GM19023 (cell line): ENCODE measurements around the gene MMRN2.
"Not testable (repeated sequence)": the region's sequence is repeated elsewhere in the genome, so short reads cannot be mapped to it uniquely, and the experiment has no call there.

ENCODE experiments used
- ATAC-seq: cut with Tn5 transposase; IDR thresholded peaks from one replicate; pipeline ENCODE4 v1.9.1; 2021; ENCODE audit warnings: mild to moderate bottlenecking, moderate library complexity; ENCODE audit not compliant: unreplicated experiment

The MMRN2 gene, protein sequence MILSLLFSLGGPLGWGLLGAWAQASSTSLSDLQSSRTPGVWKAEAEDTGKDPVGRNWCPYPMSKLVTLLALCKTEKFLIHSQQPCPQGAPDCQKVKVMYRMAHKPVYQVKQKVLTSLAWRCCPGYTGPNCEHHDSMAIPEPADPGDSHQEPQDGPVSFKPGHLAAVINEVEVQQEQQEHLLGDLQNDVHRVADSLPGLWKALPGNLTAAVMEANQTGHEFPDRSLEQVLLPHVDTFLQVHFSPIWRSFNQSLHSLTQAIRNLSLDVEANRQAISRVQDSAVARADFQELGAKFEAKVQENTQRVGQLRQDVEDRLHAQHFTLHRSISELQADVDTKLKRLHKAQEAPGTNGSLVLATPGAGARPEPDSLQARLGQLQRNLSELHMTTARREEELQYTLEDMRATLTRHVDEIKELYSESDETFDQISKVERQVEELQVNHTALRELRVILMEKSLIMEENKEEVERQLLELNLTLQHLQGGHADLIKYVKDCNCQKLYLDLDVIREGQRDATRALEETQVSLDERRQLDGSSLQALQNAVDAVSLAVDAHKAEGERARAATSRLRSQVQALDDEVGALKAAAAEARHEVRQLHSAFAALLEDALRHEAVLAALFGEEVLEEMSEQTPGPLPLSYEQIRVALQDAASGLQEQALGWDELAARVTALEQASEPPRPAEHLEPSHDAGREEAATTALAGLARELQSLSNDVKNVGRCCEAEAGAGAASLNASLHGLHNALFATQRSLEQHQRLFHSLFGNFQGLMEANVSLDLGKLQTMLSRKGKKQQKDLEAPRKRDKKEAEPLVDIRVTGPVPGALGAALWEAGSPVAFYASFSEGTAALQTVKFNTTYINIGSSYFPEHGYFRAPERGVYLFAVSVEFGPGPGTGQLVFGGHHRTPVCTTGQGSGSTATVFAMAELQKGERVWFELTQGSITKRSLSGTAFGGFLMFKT

DNA sequence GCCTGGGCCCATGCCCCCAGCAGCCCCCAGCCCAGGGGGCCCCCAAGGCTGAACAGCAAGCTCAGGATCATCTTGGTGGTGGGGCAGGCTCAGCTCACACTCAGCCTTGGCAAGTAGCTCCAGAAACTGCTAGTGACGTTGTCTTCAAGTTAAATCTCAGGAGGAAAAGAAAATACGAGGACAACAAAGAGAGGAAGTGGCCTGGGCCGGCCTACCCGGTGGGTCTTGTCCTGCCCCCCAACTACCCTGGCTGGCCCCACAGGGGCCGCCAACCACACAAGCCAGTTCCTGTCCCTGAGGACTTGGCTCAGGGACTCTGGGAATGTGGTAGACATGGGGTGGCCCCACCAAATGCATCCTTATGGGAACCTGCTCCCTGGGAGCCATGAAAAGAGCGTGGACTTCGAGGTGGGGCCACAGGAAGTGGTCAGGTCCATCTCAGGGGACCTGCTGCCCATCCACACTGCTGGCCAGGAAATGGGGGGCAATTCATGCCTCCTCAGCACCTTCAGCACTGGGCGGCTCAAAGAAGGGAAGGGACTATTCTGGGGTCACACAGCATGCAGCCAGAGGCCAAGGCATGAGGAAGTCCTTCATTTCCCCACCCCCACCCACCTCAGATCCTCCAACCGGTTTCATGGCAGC is at the start of gene MMRN2:
Gene MMRN2 (minus strand): TSS at position 145 of the 645 bp plus-strand sequence. CDS start 74 bp downstream, at position 71.
- no peak for ATAC-seq

DNA sequence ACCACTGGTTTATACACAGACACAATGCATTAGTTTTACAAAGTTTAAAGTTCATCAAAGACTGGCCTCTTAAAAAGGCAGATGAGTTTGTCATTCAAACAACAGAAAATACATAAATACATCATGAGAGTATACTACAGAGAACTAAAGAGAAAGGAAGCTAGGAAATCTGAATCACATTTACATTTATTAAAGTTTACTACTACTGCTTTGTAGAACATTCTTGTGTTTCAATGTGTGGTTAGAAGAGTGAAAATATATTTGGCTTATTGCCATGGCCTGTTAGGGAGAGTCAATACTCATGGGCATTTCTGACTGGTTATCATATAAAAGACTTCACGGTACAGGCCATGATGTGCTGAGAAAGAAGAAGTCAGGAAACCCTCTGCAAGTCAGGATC is 49.7 kb upstream of the MMRN2 start:
- ATAC-seq = not testable (repeated sequence)

DNA sequence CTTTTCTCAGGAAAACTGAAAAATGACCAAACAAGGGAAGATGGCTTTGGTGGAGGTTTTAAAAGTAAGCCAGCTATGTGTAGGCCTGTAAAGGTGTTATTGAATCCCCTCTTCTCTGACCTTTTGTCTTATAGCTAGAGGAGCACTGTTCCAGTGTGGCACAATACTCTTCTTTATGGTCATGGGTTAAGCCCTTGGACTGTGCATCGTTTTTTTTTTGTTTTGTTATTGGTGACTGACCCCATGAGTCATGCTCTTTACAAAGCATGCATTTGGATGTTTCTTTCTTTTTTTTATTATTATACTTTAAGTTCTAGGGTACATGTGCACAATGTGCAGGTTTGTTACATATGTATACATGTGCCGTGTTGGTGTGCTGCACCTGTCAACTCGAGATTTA is 43.1 kb upstream of the MMRN2 start:
- ATAC-seq = no peak

DNA sequence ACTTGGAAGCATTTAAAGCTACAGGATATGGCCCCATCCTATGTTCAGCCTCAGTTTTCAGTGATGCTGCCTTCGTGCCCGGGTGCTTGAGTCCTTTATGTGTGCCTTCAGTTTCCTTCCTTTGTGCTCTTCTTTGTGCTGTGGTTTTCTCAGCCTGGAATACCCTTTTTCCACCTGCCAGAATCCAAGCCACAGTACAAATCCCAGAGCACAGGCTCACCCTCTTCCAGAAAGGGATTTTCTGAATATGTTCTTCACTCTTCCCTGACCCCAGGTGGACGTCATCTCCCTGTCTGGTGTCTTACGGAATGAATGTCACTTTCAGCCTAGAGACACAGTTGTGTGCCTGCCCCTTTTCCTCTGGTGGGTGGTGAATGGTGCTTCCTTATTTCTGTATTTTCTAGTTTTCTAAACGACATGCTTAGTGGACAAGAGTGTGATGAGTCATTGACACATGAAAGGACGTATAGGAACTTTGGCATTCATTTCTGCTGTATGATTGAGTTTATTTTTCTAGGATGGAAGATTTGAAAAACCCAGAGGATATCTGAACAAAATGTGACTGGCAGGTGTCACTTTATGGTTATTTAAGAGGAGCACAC is 42.5 kb upstream of the MMRN2 start:
- ATAC-seq = not testable (repeated sequence)

DNA sequence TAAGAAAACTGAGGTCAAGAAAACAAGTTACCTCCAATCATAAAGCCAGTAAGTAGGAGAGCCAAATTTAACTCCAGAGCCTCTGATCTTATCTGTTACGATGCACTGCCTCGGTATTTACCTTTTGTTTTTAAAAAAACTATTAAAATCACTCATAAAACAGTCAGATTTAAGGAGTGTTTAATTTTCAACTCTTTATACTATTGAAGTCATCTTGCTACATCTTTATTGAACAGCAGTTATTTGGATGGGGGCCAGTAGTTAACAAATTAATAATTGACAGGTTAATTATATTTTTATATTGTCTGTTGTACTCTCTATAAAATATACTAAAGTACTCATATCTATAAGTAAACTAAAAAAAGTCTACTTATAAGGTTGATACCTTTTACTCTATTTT is 35.5 kb upstream of the MMRN2 start:
- ATAC-seq = no peak

DNA sequence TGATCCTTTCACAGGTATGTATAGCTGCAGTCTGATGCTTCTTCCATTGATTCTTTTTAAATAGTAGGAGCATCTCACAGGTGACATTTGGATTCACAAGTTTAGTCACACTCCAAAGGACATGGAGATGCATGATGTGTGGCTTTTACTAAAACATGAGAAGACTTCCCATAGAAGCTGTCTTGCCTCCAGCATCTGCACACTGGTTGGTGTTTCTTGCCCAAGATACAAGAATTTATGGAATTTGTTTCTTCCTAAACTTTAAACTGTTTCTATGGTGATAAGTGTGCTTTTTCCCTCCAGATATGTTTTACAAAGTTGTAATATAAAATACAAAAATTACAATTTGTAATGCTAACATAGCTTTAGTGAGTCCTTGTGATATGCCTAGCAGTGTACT is 35.0 kb upstream of the MMRN2 start:
- ATAC-seq = no peak

DNA sequence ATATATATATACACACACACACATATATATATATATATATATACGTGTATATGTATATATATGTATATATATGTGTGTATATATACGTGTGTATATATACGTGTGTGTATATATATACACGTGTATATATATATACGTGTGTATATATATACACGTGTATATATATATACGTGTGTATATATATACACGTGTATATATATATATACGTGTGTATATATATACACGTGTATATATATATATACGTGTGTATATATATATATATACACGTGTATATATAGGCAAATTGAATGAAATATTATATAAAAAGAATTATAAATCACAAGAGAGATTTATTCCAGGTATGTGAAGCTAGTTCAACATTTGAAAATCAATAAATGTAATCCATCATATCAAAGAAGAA is 33.9 kb upstream of the MMRN2 start:
- not testable (repeated sequence) for ATAC-seq

DNA sequence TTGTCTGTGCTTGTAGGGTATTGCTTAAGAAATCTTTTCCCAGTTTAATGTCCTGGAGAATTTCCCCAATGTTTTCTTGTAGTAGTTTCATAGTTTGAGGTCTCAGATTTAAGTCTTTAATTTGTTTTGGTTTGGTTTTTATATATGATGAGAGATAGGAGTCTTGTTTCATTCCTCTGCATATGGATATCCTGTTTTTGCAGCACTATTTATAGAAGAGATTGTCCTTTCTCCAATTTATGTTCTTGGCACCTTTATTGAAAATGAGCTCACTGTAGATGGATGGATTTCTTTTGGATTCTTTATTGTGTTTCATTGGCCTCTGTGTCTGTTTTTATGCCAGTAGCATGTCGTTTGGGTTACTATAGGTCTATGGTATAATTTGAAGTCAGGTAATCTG is 31.1 kb upstream of the MMRN2 start:
- no peak for ATAC-seq

DNA sequence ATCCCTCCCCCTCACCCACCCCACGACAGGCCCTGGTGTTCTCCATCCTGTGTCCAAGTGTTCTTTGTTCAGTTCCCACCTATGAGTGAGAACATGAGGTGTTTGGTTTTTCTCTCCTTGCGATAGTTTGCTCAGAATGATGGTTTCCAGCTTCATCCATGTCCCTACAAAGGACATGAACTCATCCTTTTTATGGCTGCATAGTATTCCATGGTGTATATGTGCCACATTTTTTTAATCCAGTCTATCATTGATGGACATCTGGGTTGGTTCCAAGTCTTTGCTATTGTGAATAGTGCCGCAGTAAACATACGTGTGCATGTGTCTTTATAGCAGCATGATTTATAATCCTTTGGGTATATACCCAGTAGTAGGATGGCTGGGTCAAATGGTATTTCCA is 27.1 kb upstream of the MMRN2 start:
- ATAC-seq = not testable (repeated sequence)

DNA sequence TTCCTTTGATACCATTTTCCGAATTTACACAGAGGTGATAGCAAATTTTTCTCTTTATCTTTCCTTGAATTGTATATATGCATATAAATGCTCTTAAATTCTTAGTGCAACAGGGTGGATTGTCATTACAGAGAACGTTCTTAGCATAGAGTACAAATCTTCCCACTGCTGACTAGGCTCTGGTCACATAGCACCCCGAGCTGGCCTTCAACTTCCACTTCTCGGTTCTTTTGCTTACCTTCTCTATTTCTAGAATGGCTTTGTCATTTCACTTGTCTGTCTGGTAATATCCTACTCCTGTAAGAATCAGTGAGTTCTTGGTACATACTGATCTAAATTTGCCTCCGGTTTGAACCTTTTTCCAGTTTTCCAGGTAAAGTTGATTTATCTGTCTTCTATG is 24.3 kb upstream of the MMRN2 start:
- no peak for ATAC-seq

DNA sequence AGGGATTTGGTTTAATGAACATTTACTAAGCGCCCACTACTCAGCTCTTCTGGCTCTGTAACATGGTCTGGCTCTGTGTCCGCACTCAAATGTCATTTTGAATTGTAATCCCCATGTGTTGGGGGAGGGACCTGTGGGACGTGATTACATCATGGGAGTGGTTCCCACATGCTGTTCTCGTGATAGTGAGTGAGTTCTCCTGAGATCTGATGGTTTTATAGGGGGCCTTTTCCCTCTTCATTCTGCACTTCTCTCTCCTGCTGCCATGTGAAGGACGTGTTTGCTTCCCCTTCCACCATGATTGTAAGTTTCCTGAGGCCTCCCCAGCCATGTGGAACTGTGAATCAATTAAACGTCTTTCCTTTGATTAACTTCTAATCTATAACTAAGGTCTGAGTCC is 23.6 kb upstream of the MMRN2 start:
- ATAC-seq = not testable (repeated sequence)

DNA sequence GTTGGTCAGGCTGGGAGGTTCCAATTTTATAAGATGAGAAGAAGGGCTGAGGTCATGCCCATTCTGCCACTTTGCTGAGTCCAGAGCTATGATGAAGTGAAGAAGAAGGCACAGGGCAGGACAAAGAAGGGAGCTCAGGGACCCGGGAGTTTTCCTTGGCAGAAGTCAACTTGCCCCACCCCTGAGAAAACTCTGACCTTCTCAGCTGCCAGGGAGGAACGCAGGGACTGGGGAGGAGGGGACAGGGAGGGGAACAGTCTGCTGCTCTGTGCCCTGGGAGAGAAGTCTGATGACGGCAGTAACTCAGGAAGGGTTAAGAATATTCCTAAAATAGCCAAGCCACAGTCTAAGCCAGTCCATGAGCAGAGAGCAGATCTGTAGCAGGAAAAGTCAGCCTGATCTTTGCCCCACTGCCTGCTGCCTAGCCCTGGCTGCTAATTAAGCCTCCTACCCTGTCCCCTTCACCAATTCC is 22.6 kb upstream of the MMRN2 start:
- no peak for ATAC-seq

DNA sequence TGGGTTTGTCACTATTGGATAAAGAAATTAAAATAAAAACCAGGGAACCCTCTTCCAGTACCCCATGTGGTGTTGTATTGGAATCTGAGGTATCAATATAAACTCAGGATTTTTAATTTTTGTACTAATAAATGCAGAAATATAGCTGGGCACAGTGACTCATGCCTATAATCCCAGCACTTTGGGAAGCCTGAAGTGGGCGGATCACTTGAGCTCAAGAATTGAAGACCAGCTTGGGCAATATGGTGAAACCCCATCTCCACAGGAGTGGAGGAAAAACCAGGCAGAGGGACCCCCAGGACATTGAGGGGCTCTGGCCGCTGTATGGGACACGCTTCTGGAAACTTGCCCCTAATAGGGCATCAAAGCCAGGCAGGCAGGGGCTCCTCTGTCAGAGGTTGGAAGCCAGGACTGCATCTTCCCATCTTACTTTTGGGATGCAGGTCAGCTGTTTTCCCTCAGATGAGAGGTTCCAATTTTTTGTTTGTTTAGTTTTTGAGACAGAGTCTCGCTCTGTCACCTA is 21.9 kb upstream of the MMRN2 start:
- no peak for ATAC-seq

DNA sequence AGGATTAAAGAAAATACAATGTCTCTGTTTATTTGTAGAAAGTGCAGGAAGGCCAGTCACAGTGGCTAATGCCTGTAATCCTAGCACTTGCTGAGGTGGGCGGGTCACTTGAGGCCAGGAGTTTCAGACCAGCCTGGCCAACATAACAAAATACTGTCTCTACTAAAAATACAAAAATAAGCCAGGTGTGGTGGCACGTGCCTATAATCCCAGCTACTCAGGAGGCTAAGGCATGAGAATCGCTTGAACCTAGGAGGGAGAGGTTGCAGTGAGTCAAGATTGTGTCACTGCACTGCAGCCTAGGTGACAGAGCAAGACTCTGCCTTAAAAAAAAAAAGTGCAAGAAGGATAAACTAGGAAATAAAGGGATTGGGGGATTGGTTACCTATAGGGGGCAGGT is 21.0 kb upstream of the MMRN2 start:
- not testable (repeated sequence) for ATAC-seq

DNA sequence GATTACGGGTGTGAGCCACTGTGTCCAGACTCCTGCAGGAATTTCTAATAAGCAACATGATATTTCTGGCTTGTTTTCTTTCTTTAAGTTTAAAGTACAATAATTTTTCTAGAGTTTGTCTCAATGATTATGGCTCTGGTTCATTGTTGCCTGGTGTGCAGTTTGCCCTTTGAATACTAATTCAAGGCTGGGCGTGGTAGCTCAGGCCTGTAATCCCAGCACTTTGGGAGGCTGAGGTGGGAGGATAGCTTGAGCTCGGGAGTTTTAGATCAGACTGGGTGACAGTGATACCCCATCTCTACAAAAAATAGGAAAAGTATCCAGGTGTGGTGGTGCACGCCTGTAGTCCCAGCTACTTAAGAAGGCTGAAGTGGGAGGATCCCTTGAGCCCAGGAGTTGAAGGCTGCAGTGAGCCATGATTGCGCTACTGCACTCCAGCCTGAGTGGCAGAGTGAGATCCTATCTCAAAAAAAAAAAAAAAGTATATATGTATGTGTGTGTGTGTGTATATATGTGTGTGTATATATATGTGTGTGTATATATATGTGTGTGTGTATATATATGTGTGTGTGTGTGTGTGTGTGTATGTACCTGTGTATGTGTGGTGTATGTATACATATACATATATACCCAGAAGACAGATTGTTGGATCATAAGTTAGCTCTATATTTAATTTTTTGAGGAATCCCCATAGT is 19.1 kb upstream of the MMRN2 start:
- no peak for ATAC-seq

DNA sequence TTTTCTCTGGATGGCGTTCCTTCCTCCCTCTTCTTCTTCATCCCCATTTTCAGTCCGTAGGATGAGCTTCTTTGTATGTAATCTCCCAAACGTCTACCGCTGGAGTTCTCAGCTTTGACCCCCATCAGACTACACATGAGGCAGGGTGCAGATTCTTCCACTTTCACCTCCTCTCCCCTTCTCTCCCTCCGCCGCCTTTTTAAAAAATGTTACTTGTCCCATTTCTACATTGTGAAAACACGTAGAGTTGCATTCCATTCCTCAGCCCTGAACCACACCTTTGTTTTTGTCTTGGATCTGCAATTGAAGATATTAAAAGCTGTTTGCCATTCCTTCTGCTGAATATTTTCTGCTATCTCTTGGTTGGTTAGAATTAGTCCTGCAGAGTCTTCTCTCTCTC is 17.1 kb upstream of the MMRN2 start:
- no peak for ATAC-seq

DNA sequence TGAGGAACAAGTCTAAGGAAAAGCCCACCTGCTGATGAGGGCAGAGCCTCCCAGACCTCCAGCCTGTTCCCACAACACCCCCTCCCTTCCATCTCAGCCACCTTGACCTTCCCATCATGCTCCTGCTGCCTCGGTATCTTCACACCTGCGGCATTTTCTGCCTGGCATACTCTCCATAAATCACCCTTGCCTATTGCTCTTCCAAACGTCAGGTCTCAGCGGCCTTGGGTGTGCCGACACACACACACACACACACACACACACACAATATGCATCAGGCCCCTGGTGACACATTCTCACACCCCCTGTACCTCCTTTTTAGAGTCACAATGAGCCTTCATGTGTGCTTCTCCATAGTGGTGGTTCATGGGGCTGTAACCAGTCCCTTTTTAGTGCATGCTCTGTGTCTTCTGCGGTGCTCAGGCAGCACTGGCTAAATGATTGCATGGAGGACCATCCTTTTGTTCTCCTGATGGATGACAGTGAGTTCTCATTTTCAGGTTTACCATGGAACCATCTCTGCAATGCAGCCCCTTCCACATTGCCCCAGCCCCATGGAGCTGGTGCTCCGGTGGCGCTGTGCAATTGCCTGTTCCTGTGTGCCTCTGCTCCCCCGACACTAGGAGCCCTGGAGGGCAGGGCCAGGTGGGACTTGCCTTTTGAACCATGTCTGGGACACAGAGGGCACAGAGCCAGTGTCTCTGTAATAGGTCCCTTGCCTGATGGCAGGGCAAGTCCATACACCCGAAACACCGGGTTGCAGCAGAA is 15.4 kb upstream of the MMRN2 start:
- ATAC-seq = no peak

DNA sequence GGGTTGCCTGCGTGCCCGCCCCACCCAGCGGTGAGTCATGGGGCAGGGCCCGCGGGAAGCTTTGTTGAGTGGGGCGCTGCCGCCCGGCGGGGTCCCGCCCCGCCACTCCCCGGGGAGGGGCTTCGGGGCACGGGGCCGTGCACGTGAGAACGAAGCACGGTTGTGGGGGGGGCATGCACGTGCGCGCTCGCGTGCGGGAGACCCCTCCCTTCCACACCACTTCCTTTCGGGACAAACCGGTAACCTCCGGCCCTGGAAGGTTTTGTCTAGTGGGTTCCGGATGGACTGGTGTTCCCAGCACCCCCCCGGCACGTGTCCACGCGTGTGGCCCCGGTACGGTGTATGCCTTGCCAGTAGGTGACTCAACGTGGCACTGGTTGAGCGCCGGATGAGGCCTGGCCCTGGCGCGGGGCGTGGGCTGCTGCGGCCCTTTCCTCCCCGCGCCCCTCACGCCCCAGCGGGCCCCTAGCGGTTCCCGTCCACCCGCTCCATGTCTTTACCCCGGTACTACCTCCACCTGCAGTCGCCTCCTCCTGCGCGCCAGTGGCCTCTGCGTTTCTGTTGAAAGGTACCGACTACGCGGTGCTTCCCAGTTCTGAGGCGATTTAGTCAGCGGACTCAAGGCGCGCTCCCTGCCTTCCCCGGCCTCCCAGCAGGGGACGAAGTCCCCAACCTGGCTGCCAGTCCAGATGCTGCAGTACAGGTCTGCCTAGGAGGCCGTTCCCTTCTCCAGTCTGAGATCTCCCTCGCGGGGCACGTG is 14.0 kb upstream of the MMRN2 start:
- ATAC-seq = peak; percentile 72

DNA sequence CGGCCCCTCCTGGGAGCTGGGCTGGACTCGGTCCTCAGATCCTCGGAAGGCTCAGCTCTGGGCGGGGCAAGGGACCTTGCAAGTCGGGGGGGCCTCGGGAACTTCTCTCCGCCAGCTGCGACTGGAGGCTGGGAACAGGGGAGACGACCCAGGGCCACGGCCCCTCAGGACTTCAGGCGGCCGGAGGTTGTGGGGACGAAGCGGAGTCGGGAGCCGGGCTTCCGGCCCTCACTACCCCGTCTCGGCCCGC is 13.5 kb upstream of the MMRN2 start:
- no peak for ATAC-seq
